Colonic mucosa (tissue), 4 donors: ENCODE measurements around the gene RENBP. TPM values are rescaled to one million over a fixed set of nuclear protein-coding genes. Genes with fewer than 3 reads are reported as not detected.

ENCODE experiments used
- DNase-seq: peaks from one replicate; pipeline ENCODE4 v3.0.0-alpha.2; 2020
- H3K27ac ChIP-seq: fragments of 200-600 bp; one replicate; pipeline ENCODE4 v1.8.0; 2021
- H3K27me3 ChIP-seq: fragments of 200-600 bp; one replicate; pipeline ENCODE4 v1.8.0; 2021
- H3K36me3 ChIP-seq: fragments of 200-600 bp; one replicate; pipeline ENCODE4 v1.8.0; 2021
- H3K4me1 ChIP-seq: fragments of 200-600 bp; one replicate; pipeline ENCODE4 v1.8.0; 2021; ENCODE audit warnings: mild to moderate bottlenecking
- H3K4me3 ChIP-seq: fragments of 200-600 bp; one replicate; pipeline ENCODE4 v1.8.0; 2021
- H3K9ac ChIP-seq, 2 donors: one replicate each; pipeline ENCODE4 v1.7.0; 2013; ENCODE audit warnings: control low read depth in 2 of 2, low read depth in 2 of 2, low read length in 2 of 2
- H3K9me3 ChIP-seq: fragments of 200-600 bp; one replicate; pipeline ENCODE4 v1.8.0; 2021
- CTCF ChIP-seq: fragments of 200-600 bp; IDR thresholded peaks from one replicate; pipeline ENCODE4 v1.8.0; 2022; ENCODE audit warnings: antibody characterized with exemption, mild to moderate bottlenecking
- intact Hi-C: fragments of 100-400 bp; cut with DNase I; formaldehyde crosslinking; loops from one replicate; pipeline ENCODE4 v1.14.1; 2022
- total RNA-seq, 2 donors: library from RNA; stranded (reverse); fragmentation: NEBNext Ultra II Directional in 1 of 2; extraction: Animal tissue kit (Norgen Biotek cat#: 25700) in 1 of 2; gene quantifications; one replicate each; pipeline ENCODE4 v1.2.1, GENCODE V29; 2021
- donor health status: healthy.
- donor health status: DM: no; HTN: no; CAD: no.
- donor health status: DM: no; HTN: no; CAD: no.

Gene RENBP
- total RNA-seq, 2 donors from 2014 or later: 3.3 to 5.0 TPM

GRCh38 chrX:153932220-153932915, 12.1 kb downstream of the RENBP start:
- intact Hi-C loops: no loop called here
- Histone ChIP-seq H3K9ac (no peak overlapping the region), H3K9me3 (no peaks in the 10 kb centered on the region), H3K27ac (no peak overlapping the region), H3K36me3 (no peaks in the 10 kb centered on the region), H3K4me1 (no peaks in the 10 kb centered on the region), H3K4me3 (no peak overlapping the region), H3K27me3 (no peaks in the 10 kb centered on the region)
- DNase-seq: no peak
- no peak for TF ChIP-seq CTCF

- H3K27me3 ChIP-seq: no peaks in the 10 kb centered on the region
- no peak for DNase-seq
- H3K4me3 ChIP-seq: no peak overlapping the region
- no peaks in the 10 kb centered on the region for H3K4me1 ChIP-seq
- TF ChIP-seq CTCF: no peak
- no peak overlapping the region for H3K9ac ChIP-seq
- intact Hi-C loops: no loop called here
- no peak overlapping the region for H3K27ac ChIP-seq
- no peaks in the 10 kb centered on the region for H3K9me3 ChIP-seq
- no peaks in the 10 kb centered on the region for H3K36me3 ChIP-seq
Observed at GRCh38 chrX:153931748-153932147, 12.7 kb downstream of the RENBP start.

GRCh38 chrX:153931151-153931550, 13.3 kb downstream of the RENBP start:
- Histone ChIP-seq H3K27me3 (no peaks in the 10 kb centered on the region), H3K36me3 (no peaks in the 10 kb centered on the region), H3K27ac (no peak overlapping the region), H3K4me1 (no peaks in the 10 kb centered on the region), H3K9ac (no peak overlapping the region), H3K9me3 (no peaks in the 10 kb centered on the region), H3K4me3 (no peak overlapping the region)
- no peak for DNase-seq
- intact Hi-C loops: no loop called here
- TF ChIP-seq CTCF: no peak

- intact Hi-C loops: no loop called here
- Histone ChIP-seq H3K9ac (no peak overlapping the region), H3K36me3 (no peaks in the 10 kb centered on the region), H3K27me3 (no peaks in the 10 kb centered on the region), H3K4me1 (no peaks in the 10 kb centered on the region), H3K9me3 (no peaks in the 10 kb centered on the region), H3K27ac (no peak overlapping the region), H3K4me3 (no peak overlapping the region)
- DNase-seq: no peak
- TF ChIP-seq CTCF: no peak
Observed at GRCh38 chrX:153930011-153930910, 14.2 kb downstream of the RENBP start.

- no peak overlapping the region for H3K9ac ChIP-seq
- no peak overlapping the region for H3K27ac ChIP-seq
Observed at GRCh38 chrX:153929576-153929975, 14.9 kb downstream of the RENBP start.

More at GRCh38 chrX:153929576-153929975, 14.9 kb downstream of the RENBP start:
- H3K4me3 ChIP-seq: no peak overlapping the region
- intact Hi-C loops: no loop called here
- H3K36me3 ChIP-seq: no peaks in the 10 kb centered on the region
- H3K27me3 ChIP-seq: no peaks in the 10 kb centered on the region
- no peak for DNase-seq
- no peaks in the 10 kb centered on the region for H3K4me1 ChIP-seq
- no peaks in the 10 kb centered on the region for H3K9me3 ChIP-seq
- no peak for TF ChIP-seq CTCF
